Urinary bladder (tissue), 4 donors: ENCODE measurements around the gene POU6F2. TPM values are rescaled to one million over a fixed set of nuclear protein-coding genes. Genes with fewer than 3 reads are reported as not detected.

Experiments used
- DNase-seq: peaks from one replicate; pipeline ENCODE4 v3.0.0-alpha.2; 2015; ENCODE audit errors: extremely low spot score
- H3K27ac ChIP-seq: one replicate; pipeline ENCODE4 v1.5.1; 2013; ENCODE audit warnings: low read depth, mild to moderate bottlenecking, moderate library complexity
- H3K36me3 ChIP-seq: one replicate; pipeline ENCODE4 v1.6.1; 2013; ENCODE audit warnings: mild to moderate bottlenecking, moderate library complexity; ENCODE audit not compliant: insufficient read depth
- H3K4me1 ChIP-seq: one replicate; pipeline ENCODE4 v1.6.1; 2013; ENCODE audit warnings: mild to moderate bottlenecking, moderate library complexity; ENCODE audit not compliant: insufficient read depth
- H3K4me3 ChIP-seq: one replicate; pipeline ENCODE4 v1.5.1; 2013; ENCODE audit warnings: low read depth, low read length
- WGBS: extraction: QIAGEN DNeasy Blood & Tissue Kit; methylation state at CpG from one replicate; pipeline ENCODE4 v1.1.7; 2013; 5-methylcytosine and 5-hydroxymethylcytosine counted together
- polyA plus RNA-seq: library from polyadenylated mRNA; stranded (reverse); fragments of 200-250 nt; gene quantifications from one replicate; pipeline ENCODE4 v1.2.3, GENCODE V29; 2013
- total RNA-seq: library from RNA; depleted of rRNA; stranded (reverse); fragments of >200 nt; gene quantifications from one replicate; pipeline ENCODE4 v1.2.3, GENCODE V29; 2014
- donor health status: healthy with polysubstance abuse.
- donor health status: healthy.

POU6F2 gene
- total and polyA plus RNA-seq, 2 donors, result 2.1 to 5.0 TPM

- Histone ChIP-seq H3K27ac (no peak overlapping the region), H3K4me3 (no peak overlapping the region), H3K36me3 (no peaks in the 10 kb centered on the region), H3K4me1 (no peaks in the 10 kb centered on the region)
- no peak for DNase-seq
- WGBS, result 84% methylated on average over 6 of the region's 6 CpGs
These were observed 26.5 kb upstream of the POU6F2 start for GRCh38 chr7:38951213-38951612.

GRCh38 chr7:38953227-38953626 lies 24.5 kb upstream of the POU6F2 start:
- no peak for DNase-seq
- Histone ChIP-seq H3K4me3 (no peak overlapping the region), H3K4me1 (no peaks in the 10 kb centered on the region), H3K36me3 (no peaks in the 10 kb centered on the region), H3K27ac (no peak overlapping the region)
- WGBS, result 99% methylated on average over 1 of the region's 1 CpG

GRCh38 chr7:38953971-38954370 lies 23.7 kb upstream of the POU6F2 start:
- Histone ChIP-seq H3K36me3 (no peaks in the 10 kb centered on the region), H3K4me3 (no peak overlapping the region), H3K4me1 (no peaks in the 10 kb centered on the region), H3K27ac (no peak overlapping the region)
- DNase-seq, result no peak
- 84% methylated on average over 4 of the region's 4 CpGs for WGBS

- no peaks in the 10 kb centered on the region for H3K4me1 ChIP-seq
- H3K4me3 ChIP-seq, result no peak overlapping the region
- no peak for DNase-seq
- no peaks in the 10 kb centered on the region for H3K36me3 ChIP-seq
- 98% methylated on average over 5 of the region's 5 CpGs for WGBS
- no peak overlapping the region for H3K27ac ChIP-seq
These were observed 21.8 kb upstream of the POU6F2 start for GRCh38 chr7:38955892-38956291.

- no peak for DNase-seq
- WGBS, result 93% methylated on average over 1 of the region's 1 CpG
- no peaks in the 10 kb centered on the region for H3K36me3 ChIP-seq
- no peak overlapping the region for H3K4me3 ChIP-seq
- H3K4me1 ChIP-seq, result no peaks in the 10 kb centered on the region
- no peak overlapping the region for H3K27ac ChIP-seq
These were observed 15.7 kb upstream of the POU6F2 start for GRCh38 chr7:38962028-38962427.

- H3K27ac ChIP-seq, result no peak overlapping the region
- H3K4me1 ChIP-seq, result no peaks in the 10 kb centered on the region
- H3K4me3 ChIP-seq, result no peak overlapping the region
- 76% methylated on average over 1 of the region's 1 CpG for WGBS
- DNase-seq, result no peak
- H3K36me3 ChIP-seq, result no peaks in the 10 kb centered on the region
These were observed 12.8 kb upstream of the POU6F2 start for GRCh38 chr7:38964921-38965320.

- 59% methylated on average over 4 of the region's 4 CpGs for WGBS
- no peak for DNase-seq
- H3K36me3 ChIP-seq, result no peaks in the 10 kb centered on the region
- H3K4me3 ChIP-seq, result no peak overlapping the region
- H3K4me1 ChIP-seq, result no peaks in the 10 kb centered on the region
- no peak overlapping the region for H3K27ac ChIP-seq
These were observed 3.9 kb upstream of the POU6F2 start for GRCh38 chr7:38973760-38974159.

GRCh38 chr7:38975944-38976392 lies 1.7 kb upstream of the POU6F2 start:
- H3K36me3 ChIP-seq, result no peaks in the 10 kb centered on the region
- H3K4me3 ChIP-seq, result peak overlapping the region; percentile 61
- DNase-seq, result no peak
- H3K27ac ChIP-seq, result peak overlapping the region; percentile 75
- WGBS, result 2% methylated on average over 38 of the region's 38 CpGs
- no peaks in the 10 kb centered on the region for H3K4me1 ChIP-seq

GRCh38 chr7:38978491-38978890 lies 782 bp downstream of the POU6F2 start:
- Histone ChIP-seq H3K4me3 (peak overlapping the region; percentile 26), H3K36me3 (no peaks in the 10 kb centered on the region), H3K27ac (peak overlapping the region; percentile 7), H3K4me1 (no peaks in the 10 kb centered on the region)
- WGBS, result 33% methylated on average over 5 of the region's 5 CpGs
- no peak for DNase-seq

- H3K4me3 ChIP-seq, result no peak overlapping the region
- H3K36me3 ChIP-seq, result no peaks in the 10 kb centered on the region
- H3K27ac ChIP-seq, result no peak overlapping the region
- no peaks in the 10 kb centered on the region for H3K4me1 ChIP-seq
- no peak for DNase-seq
- WGBS, result 78% methylated on average over 4 of the region's 4 CpGs
These were observed 14.5 kb downstream of the POU6F2 start for GRCh38 chr7:38992203-38992602.

GRCh38 chr7:39001595-39001994 lies 23.9 kb downstream of the POU6F2 start:
- Histone ChIP-seq H3K36me3 (no peaks in the 10 kb centered on the region), H3K27ac (no peak overlapping the region), H3K4me3 (no peak overlapping the region), H3K4me1 (no peaks in the 10 kb centered on the region)
- WGBS, result 98% methylated on average over 1 of the region's 1 CpG
- DNase-seq, result no peak

- H3K27ac ChIP-seq, result no peak overlapping the region
- H3K36me3 ChIP-seq, result no peaks in the 10 kb centered on the region
- 42% methylated on average over 5 of the region's 5 CpGs for WGBS
- no peaks in the 10 kb centered on the region for H3K4me1 ChIP-seq
- no peak for DNase-seq
- H3K4me3 ChIP-seq, result no peak overlapping the region
These were observed 25.0 kb downstream of the POU6F2 start for GRCh38 chr7:39002755-39003154.

- DNase-seq, result no peak
- 41% methylated on average over 8 of the region's 8 CpGs for WGBS
- H3K4me1 ChIP-seq, result no peaks in the 10 kb centered on the region
- no peaks in the 10 kb centered on the region for H3K36me3 ChIP-seq
- H3K4me3 ChIP-seq, result no peak overlapping the region
- H3K27ac ChIP-seq, result no peak overlapping the region
These were observed 27.3 kb downstream of the POU6F2 start for GRCh38 chr7:39005036-39005435.

GRCh38 chr7:39005461-39005860 lies 27.8 kb downstream of the POU6F2 start:
- no peaks in the 10 kb centered on the region for H3K36me3 ChIP-seq
- 59% methylated on average over 6 of the region's 6 CpGs for WGBS
- H3K4me3 ChIP-seq, result no peak overlapping the region
- no peaks in the 10 kb centered on the region for H3K4me1 ChIP-seq
- peak overlapping the region; percentile 16 for H3K27ac ChIP-seq
- no peak for DNase-seq
